NCI-H1930 (cell line): ENCODE measurements around the gene TSPAN4.
A peak's percentile ranks its signal among the peaks of the same experiment; 100 is the strongest.

ENCODE experiments used
- DNase-seq, 2 experiments: peaks; one replicate each; lab custom pipeline; 2025; lab: John Stamatoyannopoulos, UW

The TSPAN4 gene

DNA sequence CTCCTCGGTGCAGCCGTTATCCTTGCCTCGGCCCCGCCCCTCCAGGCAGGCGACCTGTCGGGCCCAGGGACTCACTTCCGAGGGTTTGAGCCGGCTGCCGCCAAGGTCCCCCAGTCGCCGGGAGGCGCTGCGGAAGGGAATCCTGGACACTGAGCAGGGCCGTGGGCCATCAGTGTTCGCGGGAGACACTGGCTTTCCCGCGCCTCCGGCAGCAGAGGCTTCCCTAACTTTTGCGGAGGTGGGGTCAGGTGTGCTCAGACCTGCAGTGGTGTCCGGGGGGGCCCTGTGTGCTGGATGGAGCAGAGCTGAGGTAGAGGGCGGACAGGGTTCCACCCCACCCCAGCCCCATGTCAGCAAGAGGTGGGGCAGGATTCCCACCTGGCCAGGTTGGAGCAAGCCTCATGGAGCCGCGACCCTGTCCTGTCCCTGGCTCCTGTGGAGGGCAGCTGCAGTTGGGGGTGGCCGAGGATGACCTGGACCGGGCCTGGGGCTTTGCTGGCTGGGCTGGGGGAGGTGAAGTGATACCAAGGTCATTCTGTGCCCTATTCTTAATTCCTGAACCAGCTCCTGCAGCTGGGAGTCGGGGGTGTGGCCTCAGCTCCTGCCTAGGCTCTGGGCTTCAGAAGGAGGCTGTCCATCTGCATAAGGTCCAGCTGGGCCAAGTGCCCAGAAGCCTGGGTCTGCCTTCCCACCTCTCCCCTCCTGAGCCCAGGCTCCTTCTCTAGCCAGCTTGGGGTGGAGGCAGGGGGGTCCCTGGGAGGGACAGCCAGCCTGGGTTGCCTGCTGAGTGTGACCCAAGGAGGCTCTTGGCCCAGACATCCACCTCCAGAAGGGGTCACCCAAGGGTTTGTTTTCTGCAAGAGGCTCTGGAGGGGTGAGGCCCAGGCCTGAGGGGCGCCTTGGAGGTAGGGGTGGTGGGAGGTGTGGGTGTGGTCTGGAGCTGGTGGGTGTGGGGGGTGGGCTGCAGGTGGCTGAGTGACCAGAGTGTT, 8.4 kb downstream of the TSPAN4 start:
- peak in 1 of 2 experiments; percentile 30 for DNase-seq

DNA sequence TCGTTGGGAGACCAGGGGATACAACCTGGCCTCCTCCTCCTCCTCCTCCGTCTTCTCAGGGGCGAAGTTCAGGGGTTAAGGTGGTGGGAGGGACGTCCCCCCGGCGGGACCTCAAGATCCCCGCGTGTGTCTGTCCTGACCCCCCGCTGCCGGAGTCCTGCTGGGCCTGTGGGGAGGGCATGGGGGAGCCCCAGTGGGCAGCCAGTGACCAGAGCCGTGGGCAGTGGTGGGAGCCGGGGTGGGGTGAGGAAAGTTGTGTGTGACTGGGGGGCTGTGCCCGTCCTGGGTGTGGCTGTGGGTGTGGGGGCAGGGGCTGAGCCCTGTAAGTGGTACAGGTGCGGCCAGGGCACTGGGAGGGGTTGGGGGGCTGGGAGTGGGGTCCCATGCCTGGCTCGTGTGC, 10.1 kb downstream of the TSPAN4 start:
- no peak for DNase-seq

DNA sequence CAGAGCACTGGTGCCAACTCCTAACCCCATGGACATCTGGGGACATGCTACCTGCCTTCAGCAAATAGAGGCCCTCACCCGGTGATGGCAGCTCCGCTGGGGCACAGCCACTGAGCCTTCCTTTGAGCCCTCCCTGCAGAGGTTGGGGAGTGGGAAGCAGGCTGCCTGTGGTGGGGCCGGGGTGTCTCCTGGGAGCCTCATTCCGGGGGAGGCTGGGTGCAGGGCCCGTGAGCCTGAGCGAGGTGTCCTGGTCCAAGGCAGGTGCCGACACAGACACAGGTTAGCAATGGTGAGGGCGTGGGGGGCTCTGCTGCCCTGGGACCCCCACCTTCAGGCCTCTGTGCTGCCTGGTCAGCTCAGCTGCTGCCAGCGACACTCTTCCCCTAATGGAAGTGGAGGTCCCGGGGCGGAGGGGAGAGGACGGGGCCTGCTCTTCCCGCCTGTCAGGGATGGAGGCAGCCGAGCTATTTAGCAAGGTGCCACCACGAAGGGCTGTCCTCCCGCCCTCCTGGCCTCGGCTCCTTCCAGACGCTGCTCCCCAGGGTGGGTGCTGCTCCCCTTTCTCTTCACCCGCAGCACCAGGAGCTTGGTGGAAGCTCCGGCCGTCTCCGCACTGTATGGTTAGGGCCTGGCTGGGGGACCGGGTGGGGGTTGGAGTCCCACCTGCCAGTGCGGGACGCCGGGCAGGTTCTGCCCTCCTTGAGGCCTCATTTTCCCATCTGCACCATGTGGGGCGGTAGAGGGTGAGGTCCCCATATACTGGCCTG, 11.2 kb downstream of the TSPAN4 start:
- DNase-seq, result no peak

DNA sequence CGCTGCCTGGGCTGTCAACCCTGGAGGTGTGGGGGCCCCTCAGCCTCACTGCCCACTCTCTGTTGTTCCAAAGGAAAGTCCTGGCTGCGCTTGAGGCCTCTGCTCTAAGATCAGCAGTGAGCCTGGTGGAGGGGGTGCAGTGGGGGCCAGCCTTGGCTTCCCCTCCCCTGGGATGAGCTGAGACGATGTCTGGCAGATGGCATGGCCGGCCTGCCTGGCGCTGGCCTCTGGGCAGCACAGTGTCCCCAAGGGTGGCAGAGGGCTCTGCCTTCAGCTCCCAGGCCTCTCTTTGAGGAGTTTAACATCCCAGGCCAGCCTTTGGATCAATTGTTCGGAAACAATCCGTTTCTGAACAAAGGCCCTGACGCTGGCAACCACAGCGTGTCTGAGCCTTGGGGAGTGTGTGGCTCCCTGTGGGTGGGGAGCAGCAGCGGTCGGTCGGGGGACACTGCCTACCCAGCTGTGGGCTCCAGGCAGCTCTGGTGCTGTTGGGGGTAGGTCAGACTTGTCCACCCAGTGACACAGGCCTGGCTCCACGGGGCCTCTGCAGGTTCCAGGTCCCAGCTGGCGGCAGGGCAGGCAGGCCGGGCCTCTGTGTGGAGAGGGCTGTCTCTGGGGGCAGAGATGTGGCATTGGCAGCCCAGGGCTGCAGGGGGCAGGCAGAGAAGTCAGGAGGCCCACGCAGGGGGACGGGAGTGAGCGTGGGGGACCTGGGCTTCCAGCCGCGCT, 12.1 kb downstream of the TSPAN4 start:
- no peak for DNase-seq

GRCh38 chr11:855330-855674, 12.7 kb downstream of the TSPAN4 start:
- no peak for DNase-seq

DNA sequence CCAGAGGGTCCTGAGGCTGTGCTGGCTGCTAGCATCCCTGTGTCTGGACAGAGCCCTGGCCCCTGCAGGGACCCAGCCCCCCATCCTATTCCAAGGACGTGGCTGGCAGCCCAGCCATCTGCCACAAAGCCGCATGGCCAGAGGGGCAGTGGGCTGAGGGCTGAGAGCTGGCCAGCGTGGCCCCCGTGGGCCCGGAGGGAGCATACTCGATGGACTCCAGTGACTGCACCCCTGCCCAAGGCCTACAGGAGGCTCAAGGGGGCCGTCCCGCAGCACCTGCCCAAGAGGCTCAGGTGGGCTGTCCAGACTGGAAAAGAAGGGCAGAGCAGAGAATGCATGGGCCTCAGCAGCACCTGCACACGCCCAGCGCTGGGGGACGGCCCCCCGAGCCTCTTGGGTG, 13.1 kb downstream of the TSPAN4 start:
- no peak for DNase-seq

DNA sequence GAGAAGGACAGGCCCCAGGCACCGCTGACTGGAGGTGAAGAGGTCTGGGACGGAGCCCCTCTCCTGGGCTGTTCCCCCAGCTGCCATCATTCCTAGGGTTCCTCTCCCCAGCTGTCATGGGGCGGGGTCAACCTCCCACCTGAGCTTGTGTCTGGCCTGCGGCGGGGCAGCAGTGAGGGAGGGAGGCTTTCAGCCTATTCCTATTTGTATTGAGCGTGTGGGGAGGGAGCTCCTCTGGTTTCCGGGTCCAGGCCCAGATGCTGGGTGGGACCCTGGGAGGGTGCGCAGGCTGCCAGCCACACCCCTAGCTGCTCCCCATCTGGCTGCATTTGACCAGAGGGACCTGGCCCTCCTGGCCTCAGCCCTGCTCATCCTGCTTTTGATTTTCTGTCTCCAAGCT, 13.7 kb downstream of the TSPAN4 start:
- no peak for DNase-seq

GRCh38 chr11:858053-858761, 15.6 kb downstream of the TSPAN4 start:
- DNase-seq, result no peak

- DNase-seq, result no peak
Measured at GRCh38 chr11:858762-859339, 16.2 kb downstream of the TSPAN4 start.

DNA sequence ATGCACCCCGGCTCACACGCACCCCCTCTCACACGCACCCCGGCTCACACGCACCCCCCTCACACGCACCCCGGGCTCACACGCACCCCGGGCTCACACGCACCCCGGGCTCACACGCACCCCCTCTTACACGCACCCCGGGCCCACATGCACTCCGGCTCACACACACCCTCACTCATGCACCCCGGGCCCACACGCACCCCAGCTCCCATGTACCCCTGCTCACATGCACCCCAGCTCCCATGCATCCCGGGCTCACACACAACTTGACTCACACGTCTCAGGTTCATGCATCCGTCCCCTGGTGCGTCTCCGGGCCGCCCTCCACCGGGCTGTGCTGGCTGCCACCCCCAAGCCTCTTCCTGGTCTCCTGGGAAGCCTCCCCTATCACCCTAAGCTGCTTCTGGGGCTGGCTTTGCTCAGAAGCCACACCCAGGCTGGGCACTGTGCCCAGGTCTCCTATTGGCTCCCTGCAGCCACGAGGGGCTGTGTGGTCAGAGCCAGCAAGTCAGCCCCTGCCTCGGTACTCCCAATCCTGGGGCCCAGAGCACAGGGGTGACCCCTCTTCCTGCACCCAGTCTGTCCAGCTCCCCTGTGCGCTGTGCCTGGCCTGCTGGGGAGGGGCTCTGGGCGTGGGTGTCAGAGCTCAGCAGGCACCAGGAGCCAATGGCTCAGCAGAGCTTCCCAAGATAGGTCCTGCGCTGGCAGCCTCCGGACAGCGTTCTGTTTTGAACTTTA, 16.9 kb downstream of the TSPAN4 start:
- no peak for DNase-seq

DNA sequence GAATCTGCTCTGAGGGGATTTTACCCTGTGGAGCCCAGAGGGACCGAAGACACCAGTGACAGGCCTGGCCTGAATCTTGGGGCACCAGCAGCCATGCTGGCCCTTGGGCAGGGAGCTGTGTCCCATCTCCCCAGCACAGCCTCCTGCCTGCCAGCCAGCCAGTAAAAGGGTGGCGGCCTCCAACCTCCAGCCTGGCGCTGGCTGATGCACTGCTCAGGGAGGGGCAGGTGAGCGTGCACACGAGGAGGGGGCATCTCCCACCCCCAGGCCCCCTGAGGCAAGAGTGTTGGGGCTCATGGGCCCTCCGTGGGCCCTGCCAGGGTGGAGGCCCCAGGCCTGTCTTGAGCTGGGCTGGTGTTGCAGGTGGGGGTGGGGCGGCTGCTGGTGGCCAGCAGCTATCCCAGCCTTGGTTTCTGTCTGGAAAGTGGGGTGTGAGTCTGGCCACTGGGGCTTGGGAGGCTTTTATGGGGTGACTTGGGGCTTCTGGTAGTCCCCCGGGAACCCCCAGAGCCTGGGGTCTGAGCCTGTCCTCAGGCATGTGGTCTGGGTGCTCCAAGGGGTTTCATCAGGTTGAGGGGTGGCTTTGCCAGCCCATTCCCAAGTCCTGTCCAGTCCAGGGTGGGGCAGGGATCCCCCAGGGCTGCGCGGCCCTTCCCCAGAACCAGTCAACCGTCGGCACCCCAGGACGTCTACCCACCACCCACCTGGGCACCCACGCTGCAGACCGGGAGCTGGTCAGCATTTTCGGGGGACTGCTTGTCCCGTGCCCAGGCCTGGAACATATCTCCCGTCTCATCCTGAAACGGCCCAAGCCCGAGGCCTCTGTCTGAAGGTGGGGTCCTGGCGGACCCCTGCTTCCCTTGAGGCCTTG, 17.8 kb downstream of the TSPAN4 start:
- no peak for DNase-seq

- no peak for DNase-seq
Measured at GRCh38 chr11:861105-861479, 18.4 kb downstream of the TSPAN4 start.

GRCh38 chr11:862081-862661, 19.5 kb downstream of the TSPAN4 start:
- no peak for DNase-seq

DNA sequence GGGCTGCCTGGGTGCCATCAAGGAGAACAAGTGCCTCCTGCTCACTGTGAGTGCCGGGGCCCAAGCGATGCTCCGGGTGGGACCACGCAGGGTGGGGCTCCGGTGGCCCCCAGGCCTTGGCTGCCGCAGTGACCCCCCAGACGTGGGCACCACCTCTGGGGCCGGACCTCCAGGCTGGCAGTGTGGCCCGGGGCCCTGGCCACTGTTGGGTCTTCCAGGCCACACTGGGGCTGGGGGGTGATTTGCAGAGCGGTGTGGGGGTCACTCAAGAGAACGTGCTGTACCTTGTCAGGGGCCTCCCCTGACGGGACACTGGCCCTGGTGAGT, 20.0 kb downstream of the TSPAN4 start:
- no peak for DNase-seq

DNA sequence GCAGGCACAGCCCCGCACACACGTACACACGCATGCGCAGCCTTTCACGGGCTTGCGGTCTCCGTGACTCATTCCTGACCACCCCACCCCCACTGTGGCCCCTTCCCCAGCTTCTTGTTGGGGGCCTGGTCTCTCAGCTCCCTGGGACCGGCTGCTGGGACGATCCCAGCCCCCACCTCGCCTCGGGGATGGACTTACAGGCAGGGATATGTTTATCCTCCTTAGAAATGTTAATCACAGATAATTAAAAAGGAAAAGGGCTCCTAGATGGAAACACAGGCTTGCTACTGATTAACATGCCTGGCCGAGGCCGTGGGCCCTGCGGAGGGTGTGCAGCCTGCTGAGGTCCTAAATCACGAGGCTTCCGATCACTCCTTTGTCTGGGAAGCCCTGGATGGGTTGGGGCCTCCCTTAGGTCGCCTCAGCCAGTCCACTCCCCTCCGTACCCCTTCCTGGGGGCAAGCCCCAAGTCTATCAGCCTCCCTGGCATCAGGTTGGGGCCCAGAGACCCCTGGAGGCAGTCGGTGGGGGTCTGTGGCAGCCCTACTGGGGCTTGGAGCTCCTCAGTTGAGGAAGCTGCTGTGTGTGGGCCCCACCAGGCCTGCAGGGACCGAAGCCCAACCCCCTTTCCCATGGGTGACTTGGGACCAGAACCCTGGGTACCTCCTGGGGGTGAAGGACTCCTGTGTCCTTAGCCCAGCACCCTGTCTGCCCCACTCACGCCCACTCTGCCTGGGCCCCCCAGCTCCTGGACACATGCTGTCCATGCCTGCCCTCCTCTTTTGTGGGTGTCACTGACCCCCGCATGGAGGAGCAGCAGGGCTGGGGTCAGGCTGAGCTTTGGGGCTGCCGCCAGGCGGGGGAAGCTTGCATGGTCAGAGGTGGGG, 20.6 kb downstream of the TSPAN4 start:
- DNase-seq, result no peak

- DNase-seq, result no peak
Measured at GRCh38 chr11:863910-864827, 21.5 kb downstream of the TSPAN4 start.

DNA sequence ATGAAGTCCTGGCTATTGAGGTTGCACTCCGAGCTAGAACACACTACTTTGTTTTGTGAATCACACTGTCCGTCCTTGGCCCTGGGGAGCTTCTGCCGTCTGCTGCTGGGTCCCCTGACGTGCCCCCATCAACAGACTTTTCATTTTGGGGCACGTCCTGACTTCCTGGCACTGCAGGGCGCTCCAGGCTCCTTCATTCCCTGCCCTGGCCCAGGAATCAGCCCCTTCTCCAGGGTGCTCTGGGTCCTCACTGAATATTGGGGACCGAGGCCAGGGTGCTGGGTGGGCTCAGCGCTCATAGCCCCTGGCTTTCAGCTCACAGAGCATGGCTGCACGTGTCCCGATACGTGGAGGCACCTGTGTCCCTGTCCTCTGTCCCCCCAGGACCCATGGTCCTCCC, 22.2 kb downstream of the TSPAN4 start:
- DNase-seq, result no peak
